ENCODE results near the gene SCRN2.
A peak's percentile ranks its signal among the peaks of the same experiment; 100 is the strongest.

Gene SCRN2

GRCh38 chr17:47791025-47791424, 50.0 kb downstream of the SCRN2 start:
- ATAC-seq (ENCODE audit: low read depth): no peak
- no peak for TF ChIP-seq CTCF (IDR thresholded peaks at IDR 0.05; ENCODE audit: poor library complexity, severe bottlenecking)
- Histone ChIP-seq H3K9me3 (ENCODE audit: severe bottlenecking) (no peaks in the 10 kb centered on the region), H3K36me3 (ENCODE audit: low read depth) (no peaks in the 10 kb centered on the region), H3K27me3 (ENCODE audit: insufficient read depth, poor library complexity, severe bottlenecking) (peaks cover 94% of the 10 kb centered on the region), H3K27ac (ENCODE audit: poor library complexity, severe bottlenecking) (no peak overlapping the region), H3K4me3 (ENCODE audit: severe bottlenecking) (no peak overlapping the region), H3K4me1 (ENCODE audit: insufficient read depth, poor library complexity, severe bottlenecking) (no peaks in the 10 kb centered on the region)
- no peak for DNase-seq (ENCODE audit: low spot score)

- Histone ChIP-seq H3K27ac (ENCODE audit: poor library complexity, severe bottlenecking) (no peak overlapping the region), H3K9me3 (ENCODE audit: severe bottlenecking) (no peaks in the 10 kb centered on the region), H3K36me3 (ENCODE audit: low read depth) (no peaks in the 10 kb centered on the region), H3K4me1 (ENCODE audit: insufficient read depth, poor library complexity, severe bottlenecking) (no peaks in the 10 kb centered on the region), H3K27me3 (ENCODE audit: insufficient read depth, poor library complexity, severe bottlenecking) (peaks cover 83% of the 10 kb centered on the region), H3K4me3 (ENCODE audit: severe bottlenecking) (peak overlapping the region; percentile 18)
- DNase-seq (ENCODE audit: low spot score) (no peak), ATAC-seq (ENCODE audit: low read depth) (peak; percentile 94)
- TF ChIP-seq CTCF (IDR thresholded peaks at IDR 0.05; ENCODE audit: poor library complexity, severe bottlenecking): peak; percentile 65
Measured at GRCh38 chr17:47789611-47790561, 51.2 kb downstream of the SCRN2 start.
